HepG2 (cell line): Measurements from ENCODE around the gene CTDNEP1. TPM values are rescaled to one million over a fixed set of nuclear protein-coding genes. Genes with fewer than 3 reads are reported as not detected.

Source experiments
- CBFB ChIP-seq: sonication (generic); formaldehyde crosslinking; IDR thresholded peaks from 2 replicates; pipeline ENCODE4 v1.4.0; 2020; ENCODE audit warnings: missing genetic modification reagents
- GABPA ChIP-seq, 2 experiments: IDR thresholded peaks; 2 replicates each; pipeline ENCODE4 v1.6.1; 2011 to 2016; ENCODE audit warnings: low read depth in 2 of 2, low read length in 1 of 2, missing biosample characterization in 1 of 2, missing genetic modification characterization in 1 of 2
- HCFC1 ChIP-seq: fragments of 150-350 bp; IDR thresholded peaks from 2 replicates; pipeline ENCODE4 v1.6.1; 2014; ENCODE audit warnings: low read depth, low read length
- JUNB ChIP-seq: sonication (generic); formaldehyde crosslinking; IDR thresholded peaks from 2 replicates; pipeline ENCODE4 v1.8.0; 2022; ENCODE audit warnings: missing genetic modification reagents, mild to moderate bottlenecking, borderline replicate concordance
- NCOA1 ChIP-seq: sonication (generic); formaldehyde crosslinking; IDR thresholded peaks from 2 replicates; pipeline ENCODE4 v1.9.0; 2021; ENCODE audit warnings: missing genetic modification reagents
- NR2F6 ChIP-seq, 2 experiments: IDR thresholded peaks; 2 replicates each; pipeline ENCODE4 v1.6.1; 2016; ENCODE audit warnings: antibody characterized with exemption in 1 of 2, mild to moderate bottlenecking in 1 of 2
- POLR2AphosphoS2 ChIP-seq: IDR thresholded peaks from 2 replicates; pipeline ENCODE4 v1.6.1; 2011; ENCODE audit warnings: low read depth, low read length, improper control_type of control experiment
- SAP130 ChIP-seq: IDR thresholded peaks from 2 replicates; pipeline ENCODE4 v1.6.1; 2016; ENCODE audit warnings: low read depth
- SCMH1 ChIP-seq: sonication (generic); formaldehyde crosslinking; IDR thresholded peaks from 2 replicates; pipeline ENCODE4 v1.9.0; 2021; ENCODE audit warnings: missing genetic modification reagents, mild to moderate bottlenecking, borderline replicate concordance
- SIN3B ChIP-seq: fragments of 150-350 bp; IDR thresholded peaks from 2 replicates; pipeline ENCODE4 v1.6.1; 2014; ENCODE audit warnings: low read length
- SMAD3 ChIP-seq: sonication (generic); formaldehyde crosslinking; IDR thresholded peaks from 2 replicates; pipeline ENCODE4 v1.4.0; 2020; ENCODE audit warnings: missing genetic modification reagents
- ZBTB3 ChIP-seq: sonication (generic); formaldehyde crosslinking; IDR thresholded peaks from 2 replicates; pipeline ENCODE4 v1.4.0; 2020; ENCODE audit warnings: low read depth, mild to moderate bottlenecking, moderate library complexity, missing genetic modification reagents, borderline replicate concordance
- ZFX ChIP-seq: sonication (generic); formaldehyde crosslinking; IDR thresholded peaks from 2 replicates; pipeline ENCODE4 v1.4.0; 2020; ENCODE audit warnings: mild to moderate bottlenecking, low read depth, missing genetic modification reagents, moderate library complexity
- ZNF160 ChIP-seq: sonication (generic); formaldehyde crosslinking; IDR thresholded peaks from 2 replicates; pipeline ENCODE4 v1.8.0; 2022; ENCODE audit warnings: mild to moderate bottlenecking, inconsistent platforms, missing genetic modification reagents
- ZNF558 ChIP-seq: sonication (generic); formaldehyde crosslinking; IDR thresholded peaks from 2 replicates; pipeline ENCODE4 v1.9.0; 2022; ENCODE audit warnings: mild to moderate bottlenecking, missing genetic modification reagents, borderline replicate concordance
- ZNF570 ChIP-seq: sonication (generic); formaldehyde crosslinking; IDR thresholded peaks from 2 replicates; pipeline ENCODE4 v1.4.0; 2020; ENCODE audit warnings: mild to moderate bottlenecking, missing genetic modification reagents, borderline replicate concordance
- ZNF724P ChIP-seq: sonication (generic); formaldehyde crosslinking; IDR thresholded peaks from 2 replicates; pipeline ENCODE4 v1.8.0; 2022; ENCODE audit warnings: missing genetic modification reagents, borderline replicate concordance
- ZNF841 ChIP-seq: sonication (generic); formaldehyde crosslinking; IDR thresholded peaks from 2 replicates; pipeline ENCODE4 v1.8.1; 2023; ENCODE audit warnings: missing genetic modification reagents, borderline replicate concordance
- ZNF879 ChIP-seq: sonication (generic); formaldehyde crosslinking; IDR thresholded peaks from 2 replicates; pipeline ENCODE4 v1.8.1; 2023; ENCODE audit warnings: missing genetic modification reagents
- polyA plus RNA-seq, 8 experiments: library from polyadenylated mRNA; depleted of rRNA in 3 of 8; stranded (reverse) in 7 of 8; unstranded in 1 of 8; fragments of >200 nt; fragmentation: Illumina TruSeq in 4 of 8; extraction: Trizol in 4 of 8; gene quantifications; 2 replicates each; pipeline versions ENCODE4 v1.2.1 to v1.2.3, GENCODE V29; 2011 to 2016; ENCODE audit warnings: low read depth in 4 of 8, missing spikeins in 1 of 8, mixed read lengths in 1 of 8; ENCODE audit not compliant: insufficient read depth in 1 of 8
- total RNA-seq, 5 experiments: library from RNA; depleted of rRNA; stranded (reverse); fragments of >200 nt; fragmentation: Illumina TruSeq; extraction: Trizol; gene quantifications; 2 replicates each; pipeline ENCODE4 v1.2.3, GENCODE V29; 2016; ENCODE audit warnings: low read depth in 1 of 5
- TF ChIP-seq, protein P1 (sequence below): sonication (generic); formaldehyde crosslinking; IDR thresholded peaks from 2 replicates; pipeline ENCODE4 v1.4.0; 2020; ENCODE audit warnings: missing genetic modification reagents
- TF ChIP-seq, protein P2 (sequence below): sonication (generic); formaldehyde crosslinking; IDR thresholded peaks from 2 replicates; pipeline ENCODE4 v1.5.0; 2020; ENCODE audit warnings: missing genetic modification reagents
- TF ChIP-seq, protein P3 (sequence below): sonication (generic); formaldehyde crosslinking; IDR thresholded peaks from 2 replicates; pipeline ENCODE4 v1.5.0; 2020; ENCODE audit warnings: mild to moderate bottlenecking, low read depth, missing genetic modification reagents, borderline replicate concordance
- TF ChIP-seq, protein P4 (sequence below): IDR thresholded peaks from 2 replicates; pipeline ENCODE4 v1.6.1; 2016; ENCODE audit warnings: low read depth, missing genetic modification reagents, missing compliant biosample characterization

Gene CTDNEP1
- total and polyA plus RNA-seq, 2 of the 13 experiments (the other 11 are each of a cell fraction or from before 2014, with no cell fraction given) = 19.8 to 118 TPM

DNA sequence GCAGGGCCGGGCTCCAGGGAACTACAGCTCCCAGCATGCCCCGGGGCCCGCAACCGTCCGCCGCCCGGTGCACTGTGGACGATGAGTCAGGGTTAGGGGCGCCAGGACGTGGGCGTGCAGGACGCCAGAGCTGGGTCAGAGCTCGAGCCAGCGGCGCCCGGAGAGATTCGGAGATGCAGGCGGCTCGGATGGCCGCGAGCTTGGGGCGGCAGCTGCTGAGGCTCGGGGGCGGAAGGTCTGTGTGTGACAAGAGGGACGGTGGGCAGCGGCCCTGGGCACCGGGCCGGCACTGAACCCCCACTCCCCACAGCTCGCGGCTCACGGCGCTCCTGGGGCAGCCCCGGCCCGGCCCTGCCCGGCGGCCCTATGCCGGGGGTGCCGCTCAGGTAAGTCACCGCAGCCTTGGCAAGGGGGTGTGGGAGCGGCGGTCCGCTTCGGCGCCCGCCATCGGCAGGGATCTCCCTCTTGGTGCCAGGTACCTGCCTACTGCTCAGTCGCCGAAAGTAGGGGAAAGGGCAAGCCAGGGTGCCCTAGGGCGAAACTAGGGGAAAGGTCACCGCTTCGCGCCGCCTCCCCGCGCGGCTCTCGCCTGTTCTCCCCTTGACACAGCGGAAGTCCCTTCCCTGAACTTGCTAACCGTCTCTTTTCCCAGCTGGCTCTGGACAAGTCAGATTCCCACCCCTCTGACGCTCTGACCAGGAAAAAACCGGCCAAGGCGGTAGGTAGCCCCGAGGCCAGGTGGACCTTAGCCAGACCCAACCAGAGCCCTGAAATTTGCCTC is 31.5 kb downstream of the CTDNEP1 start, which contains the start of the genes ACADVL and DLG4 (continued):
- TF ChIP-seq, protein P1, sequence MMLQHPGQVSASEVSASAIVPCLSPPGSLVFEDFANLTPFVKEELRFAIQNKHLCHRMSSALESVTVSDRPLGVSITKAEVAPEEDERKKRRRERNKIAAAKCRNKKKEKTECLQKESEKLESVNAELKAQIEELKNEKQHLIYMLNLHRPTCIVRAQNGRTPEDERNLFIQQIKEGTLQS (CRISPR knock-in tag) = peak; percentile 79
- peak; percentile 34; the same call in 1 of the 2 replicates for TF ChIP-seq POLR2AphosphoS2
- no peak; the same call in 1 of the 2 replicates for TF ChIP-seq CBFB (CRISPR knock-in tag)
- no peak for TF ChIP-seq ZBTB3 (CRISPR knock-in tag)
- TF ChIP-seq JUNB = peak; percentile 79
- TF ChIP-seq ZNF724P = no peak
- TF ChIP-seq SMAD3 (CRISPR knock-in tag) = 0 out of 2 replicates have a peak, but pooled peaks have one; percentile 35
- no peak for TF ChIP-seq ZNF570 (CRISPR knock-in tag)
- TF ChIP-seq, protein P2, sequence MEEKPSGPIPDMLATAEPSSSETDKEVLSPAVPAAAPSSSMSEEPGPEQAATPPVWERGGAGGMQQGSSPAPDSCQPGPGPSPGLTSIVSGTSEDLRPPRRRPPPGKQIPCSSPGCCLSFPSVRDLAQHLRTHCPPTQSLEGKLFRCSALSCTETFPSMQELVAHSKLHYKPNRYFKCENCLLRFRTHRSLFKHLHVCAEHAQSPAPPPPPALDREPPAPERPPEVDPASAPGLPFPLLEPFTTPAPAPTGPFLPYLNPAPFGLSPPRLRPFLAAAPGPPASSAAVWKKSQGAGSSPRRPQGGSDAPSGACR (CRISPR knock-in tag) = peak; percentile 55; the same call in 1 of the 2 replicates
- TF ChIP-seq SAP130 (CRISPR knock-in tag) = peak; percentile 86
- TF ChIP-seq ZNF841 (CRISPR knock-in tag) = peak; percentile 74; the same call in 1 of the 2 replicates
- no peak for TF ChIP-seq SCMH1
- TF ChIP-seq ZNF879 = 0 out of 2 replicates have a peak, but pooled peaks have one; percentile 52
- TF ChIP-seq NR2F6 (IDR thresholded peaks at IDR 0.05) = 0 out of 2 replicates have a peak, but pooled peaks have one; percentile 27
- peak; percentile 56; the same call in 1 of the 2 replicates for TF ChIP-seq NR2F6 (CRISPR knock-in tag; IDR thresholded peaks at IDR 0.05)
- TF ChIP-seq, protein P3, sequence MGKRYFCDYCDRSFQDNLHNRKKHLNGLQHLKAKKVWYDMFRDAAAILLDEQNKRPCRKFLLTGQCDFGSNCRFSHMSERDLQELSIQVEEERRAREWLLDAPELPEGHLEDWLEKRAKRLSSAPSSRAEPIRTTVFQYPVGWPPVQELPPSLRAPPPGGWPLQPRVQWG (CRISPR knock-in tag) = no peak
- TF ChIP-seq ZFX (CRISPR knock-in tag) = peak; percentile 80
- peak; percentile 25; the same call in 1 of the 2 replicates for TF ChIP-seq GABPA (IDR thresholded peaks at IDR 0.05; ENCODE audit: low read depth, low read length)
- peak; percentile 79 for TF ChIP-seq GABPA (CRISPR knock-in tag; IDR thresholded peaks at IDR 0.05; ENCODE audit: low read depth)
- TF ChIP-seq HCFC1 = peak; percentile 90
- no peak for TF ChIP-seq SIN3B
- TF ChIP-seq ZNF558 (CRISPR knock-in tag) = no peak; the same call in 1 of the 2 replicates
- TF ChIP-seq, protein P4, sequence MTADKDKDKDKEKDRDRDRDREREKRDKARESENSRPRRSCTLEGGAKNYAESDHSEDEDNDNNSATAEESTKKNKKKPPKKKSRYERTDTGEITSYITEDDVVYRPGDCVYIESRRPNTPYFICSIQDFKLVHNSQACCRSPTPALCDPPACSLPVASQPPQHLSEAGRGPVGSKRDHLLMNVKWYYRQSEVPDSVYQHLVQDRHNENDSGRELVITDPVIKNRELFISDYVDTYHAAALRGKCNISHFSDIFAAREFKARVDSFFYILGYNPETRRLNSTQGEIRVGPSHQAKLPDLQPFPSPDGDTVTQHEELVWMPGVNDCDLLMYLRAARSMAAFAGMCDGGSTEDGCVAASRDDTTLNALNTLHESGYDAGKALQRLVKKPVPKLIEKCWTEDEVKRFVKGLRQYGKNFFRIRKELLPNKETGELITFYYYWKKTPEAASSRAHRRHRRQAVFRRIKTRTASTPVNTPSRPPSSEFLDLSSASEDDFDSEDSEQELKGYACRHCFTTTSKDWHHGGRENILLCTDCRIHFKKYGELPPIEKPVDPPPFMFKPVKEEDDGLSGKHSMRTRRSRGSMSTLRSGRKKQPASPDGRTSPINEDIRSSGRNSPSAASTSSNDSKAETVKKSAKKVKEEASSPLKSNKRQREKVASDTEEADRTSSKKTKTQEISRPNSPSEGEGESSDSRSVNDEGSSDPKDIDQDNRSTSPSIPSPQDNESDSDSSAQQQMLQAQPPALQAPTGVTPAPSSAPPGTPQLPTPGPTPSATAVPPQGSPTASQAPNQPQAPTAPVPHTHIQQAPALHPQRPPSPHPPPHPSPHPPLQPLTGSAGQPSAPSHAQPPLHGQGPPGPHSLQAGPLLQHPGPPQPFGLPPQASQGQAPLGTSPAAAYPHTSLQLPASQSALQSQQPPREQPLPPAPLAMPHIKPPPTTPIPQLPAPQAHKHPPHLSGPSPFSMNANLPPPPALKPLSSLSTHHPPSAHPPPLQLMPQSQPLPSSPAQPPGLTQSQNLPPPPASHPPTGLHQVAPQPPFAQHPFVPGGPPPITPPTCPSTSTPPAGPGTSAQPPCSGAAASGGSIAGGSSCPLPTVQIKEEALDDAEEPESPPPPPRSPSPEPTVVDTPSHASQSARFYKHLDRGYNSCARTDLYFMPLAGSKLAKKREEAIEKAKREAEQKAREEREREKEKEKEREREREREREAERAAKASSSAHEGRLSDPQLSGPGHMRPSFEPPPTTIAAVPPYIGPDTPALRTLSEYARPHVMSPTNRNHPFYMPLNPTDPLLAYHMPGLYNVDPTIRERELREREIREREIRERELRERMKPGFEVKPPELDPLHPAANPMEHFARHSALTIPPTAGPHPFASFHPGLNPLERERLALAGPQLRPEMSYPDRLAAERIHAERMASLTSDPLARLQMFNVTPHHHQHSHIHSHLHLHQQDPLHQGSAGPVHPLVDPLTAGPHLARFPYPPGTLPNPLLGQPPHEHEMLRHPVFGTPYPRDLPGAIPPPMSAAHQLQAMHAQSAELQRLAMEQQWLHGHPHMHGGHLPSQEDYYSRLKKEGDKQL (CRISPR knock-in tag) = 0 out of 2 replicates have a peak, but pooled peaks have one; percentile 10
- TF ChIP-seq NCOA1 (CRISPR knock-in tag) = 0 out of 2 replicates have a peak, but pooled peaks have one; percentile 23
- TF ChIP-seq ZNF160 (CRISPR knock-in tag) = no peak
